T47D (cell line): ENCODE data around the gene GRAP2.
"Not testable (repeated sequence)": the region's sequence is repeated elsewhere in the genome, so short reads cannot be mapped to it uniquely, and the experiment has no call there.

Experiments
- DNase-seq, 2 experiments: peaks; one replicate each; pipeline versions ENCODE4 v3.0.0 to v3.0.0-alpha.2; 2011 to 2012; ENCODE audit warnings: low read depth in 1 of 2, low spot score in 1 of 2
- JUND ChIP-seq: IDR thresholded peaks from 2 replicates; pipeline ENCODE4 v1.6.1; 2012; ENCODE audit warnings: low read depth
- in situ Hi-C: cut with HindIII; loops from 2 replicates; pipeline ENCODE4 v1.10.0; 2016; ENCODE audit warnings: low sequenced_read_pairs, low pct_unique_long_range_greater_than_20kb

GRAP2 gene

DNA sequence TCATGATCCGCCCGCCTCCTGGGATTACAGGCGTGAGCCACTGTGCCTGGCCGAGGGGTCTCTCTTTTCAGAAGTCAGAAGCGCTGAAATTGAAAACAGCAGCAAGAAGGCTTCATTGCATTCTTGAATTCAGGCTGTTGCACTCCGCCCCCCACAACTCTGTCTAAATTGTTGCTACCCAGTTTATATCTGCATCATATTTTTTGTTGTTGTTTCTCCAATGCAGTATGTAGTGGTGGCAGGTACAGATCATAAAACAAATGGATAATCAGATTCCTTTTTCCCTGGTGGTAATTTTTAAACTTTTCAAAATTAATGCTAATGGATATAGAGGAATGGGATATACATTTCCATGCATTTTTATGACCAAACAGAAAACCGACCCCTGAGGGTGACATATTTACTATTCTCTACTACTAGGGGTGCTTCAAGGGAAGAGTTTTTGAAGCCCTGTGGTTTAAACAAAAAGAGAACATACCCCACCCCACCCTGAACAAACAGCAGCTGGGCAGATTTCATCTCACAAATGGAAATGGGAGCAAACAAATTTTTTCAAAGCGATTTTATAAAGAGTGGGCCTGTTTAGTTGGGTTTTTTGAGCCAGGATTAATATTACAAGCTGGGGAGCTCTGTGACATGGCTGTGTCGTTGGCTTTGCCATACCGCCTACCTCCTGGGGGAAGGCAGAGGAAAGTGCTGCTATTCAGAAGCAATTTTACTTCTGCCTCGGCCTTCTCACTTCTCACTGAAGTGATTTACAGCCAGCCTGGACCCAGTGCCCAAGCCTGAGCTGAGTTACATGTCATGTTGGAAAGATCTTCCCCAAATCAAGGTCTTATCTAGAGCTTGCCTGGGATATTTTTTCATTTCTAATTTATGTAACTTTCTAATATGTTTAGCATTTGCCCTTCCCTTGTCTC is 43.3 kb downstream of the GRAP2 start:
- no peak for TF ChIP-seq JUND
- in situ Hi-C loops, result no loop called here
- DNase-seq, result no peak

- in situ Hi-C loops, result no loop called here
- TF ChIP-seq JUND, result no peak
- DNase-seq, result no peak
These were observed 45.2 kb downstream of the GRAP2 start for GRCh38 chr22:39946126-39946502.

DNA sequence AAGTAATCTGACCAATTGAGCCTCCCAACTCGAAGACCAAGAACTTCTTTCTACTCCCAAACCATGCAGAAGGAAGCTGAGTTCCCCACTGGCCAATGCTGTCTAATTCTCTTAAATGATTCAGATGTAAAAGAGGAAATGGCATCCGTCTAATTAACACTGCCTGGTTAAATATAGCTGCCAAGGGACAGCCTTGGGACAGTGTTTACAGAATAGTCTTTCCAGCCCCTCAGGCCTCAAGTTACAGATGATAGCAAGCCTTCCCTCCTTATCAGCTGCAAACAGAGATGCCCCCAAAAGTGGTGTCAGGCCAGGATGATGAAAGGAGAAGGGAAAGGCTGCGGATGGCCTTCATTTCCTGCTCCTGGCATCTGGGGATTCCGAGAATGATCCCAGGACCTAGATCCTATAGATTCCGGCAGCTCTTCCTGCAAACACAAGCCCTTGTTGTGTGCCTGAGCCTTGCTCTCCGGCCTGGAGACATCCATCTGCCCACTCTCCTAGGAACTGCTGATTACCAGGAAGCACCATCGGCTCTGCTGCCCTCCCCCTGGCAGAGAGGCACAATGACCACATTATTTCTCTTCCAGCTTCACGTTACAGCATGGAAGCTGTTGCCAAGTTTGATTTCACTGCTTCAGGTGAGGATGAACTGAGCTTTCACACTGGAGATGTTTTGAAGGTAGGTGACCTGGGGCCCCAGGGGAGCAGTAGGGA is 45.8 kb downstream of the GRAP2 start:
- no peak for DNase-seq
- in situ Hi-C loops, result no loop called here
- TF ChIP-seq JUND, result no peak

DNA sequence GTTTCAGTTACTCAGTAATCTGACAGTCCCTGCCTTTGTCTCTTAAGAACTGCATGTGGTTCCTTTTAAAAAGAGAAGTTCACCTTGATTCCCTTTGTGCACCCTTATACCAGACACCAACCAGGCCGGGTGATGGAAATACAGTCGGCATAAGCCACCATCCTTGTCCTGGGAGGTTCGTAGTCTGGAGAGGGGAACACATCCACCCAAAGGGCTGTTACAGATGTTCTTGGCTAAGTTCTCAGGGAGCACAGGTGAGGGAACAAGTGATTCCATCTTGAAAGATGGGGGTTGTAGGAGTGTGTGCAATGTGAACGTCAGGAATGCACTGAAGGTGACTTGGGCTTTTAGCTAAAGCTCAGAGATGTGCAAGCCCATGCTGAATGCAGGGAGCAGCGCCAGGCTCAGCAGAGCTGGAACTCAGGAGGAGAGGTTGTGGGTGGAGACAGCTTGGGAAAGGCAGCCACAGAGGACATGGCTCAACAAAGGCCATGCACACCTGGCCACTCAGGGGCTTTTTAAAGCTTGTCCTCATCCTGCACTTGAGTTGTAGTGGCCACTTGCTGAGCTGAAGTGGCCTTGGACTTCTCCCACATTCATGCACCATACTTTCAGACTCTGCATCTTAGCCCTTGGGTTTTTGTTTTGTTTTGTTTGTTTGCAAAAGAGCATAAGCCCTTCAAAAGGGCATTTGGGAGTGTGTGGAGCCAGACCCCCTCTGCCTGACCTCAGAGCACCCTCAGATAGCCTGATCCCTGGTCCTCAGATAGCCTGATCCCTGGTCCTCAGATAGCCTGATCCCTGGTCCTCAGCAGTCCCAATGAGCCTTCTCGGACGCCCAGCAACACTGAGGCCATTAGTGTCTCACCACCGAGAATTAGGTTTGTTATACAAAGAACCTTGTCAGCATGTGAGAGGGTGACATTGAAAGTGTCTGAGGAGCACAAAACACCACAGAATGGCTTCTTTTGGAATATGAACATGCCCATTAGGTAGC is 46.6 kb downstream of the GRAP2 start:
- no peak for TF ChIP-seq JUND
- no peak for DNase-seq
- in situ Hi-C loops, result no loop called here

- in situ Hi-C loops, result no loop called here
- no peak for DNase-seq
- TF ChIP-seq JUND, result no peak
These were observed 49.3 kb downstream of the GRAP2 start for GRCh38 chr22:39949964-39950737.

- in situ Hi-C loops, DNase-seq: not testable (repeated sequence)
These were observed 50.9 kb downstream of the GRAP2 start for GRCh38 chr22:39951603-39952293.

- no peak for DNase-seq
- TF ChIP-seq JUND, result no peak
- in situ Hi-C loops, result no loop called here
These were observed 51.5 kb downstream of the GRAP2 start for GRCh38 chr22:39952347-39952746.

DNA sequence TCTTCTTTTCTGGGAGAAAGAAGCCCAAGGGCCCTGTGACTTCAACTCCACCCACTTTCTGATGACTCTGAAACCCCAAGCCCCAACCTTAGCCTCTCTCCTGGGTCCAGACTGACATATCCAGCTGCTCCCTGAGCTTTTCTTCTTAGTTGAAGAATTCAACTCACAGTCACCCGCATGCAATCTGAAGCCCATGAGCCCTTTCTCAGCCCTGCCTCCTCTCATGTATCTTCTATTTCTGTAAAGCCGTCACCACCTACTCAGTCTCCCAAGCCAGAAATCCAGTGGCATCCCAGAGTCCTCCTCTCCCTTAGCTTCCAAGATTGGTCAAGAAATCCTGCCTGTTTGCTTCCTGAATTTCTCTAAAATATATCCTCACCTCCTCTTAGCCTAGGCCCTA is 52.2 kb downstream of the GRAP2 start:
- no peak for DNase-seq
- TF ChIP-seq JUND, result no peak
- in situ Hi-C loops, result no loop called here

- TF ChIP-seq JUND, result no peak
- peak in 1 of 2 experiments; percentile 57 for DNase-seq
- in situ Hi-C loops, result no loop called here
These were observed 53.7 kb downstream of the GRAP2 start for GRCh38 chr22:39954584-39955055.

- no peak for TF ChIP-seq JUND
- in situ Hi-C loops, result no loop called here
- no peak for DNase-seq
These were observed 54.8 kb downstream of the GRAP2 start for GRCh38 chr22:39955675-39956074.

- in situ Hi-C loops, result no loop called here
- TF ChIP-seq JUND, result no peak
- DNase-seq, result no peak
These were observed 56.2 kb downstream of the GRAP2 start for GRCh38 chr22:39956932-39957664.
